Body of pancreas (tissue), 4 donors: ENCODE results near the gene PDE8B.

Experiments
- CTCF ChIP-seq, 7 experiments: fragments of 450-650 bp in 4 of 7; fragments of 200-600 bp in 3 of 7; sonication (generic) in 3 of 7; IDR thresholded peaks; one replicate each; pipeline ENCODE4 v1.5.1; 2016 to 2019; ENCODE audit warnings: antibody characterized with exemption in 7 of 7
- POLR2A ChIP-seq, 3 donors: fragments of 450-650 bp; IDR thresholded peaks; one replicate each; pipeline ENCODE4 v1.6.1; 2016; ENCODE audit warnings: antibody characterized with exemption in 3 of 3, mild to moderate bottlenecking in 2 of 3

DNA sequence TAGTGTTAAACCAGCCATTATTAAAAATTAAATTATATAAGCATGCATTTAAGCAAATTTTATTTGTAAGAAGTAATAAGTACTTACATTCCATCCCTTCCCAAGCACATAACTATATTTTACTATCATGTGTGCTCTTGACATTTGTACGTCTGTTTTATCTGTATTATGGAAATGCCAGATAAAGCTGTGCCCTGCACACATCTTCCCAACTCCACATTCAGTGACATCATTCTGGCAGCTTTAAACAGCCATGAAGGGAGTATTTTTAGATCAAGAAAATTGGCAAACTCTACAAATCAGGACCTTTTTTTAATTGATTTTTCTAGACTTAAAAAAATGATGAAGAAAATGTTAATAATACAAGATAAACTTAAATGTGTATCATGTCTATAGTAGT lies 150.5 kb downstream of the PDE8B start:
- TF ChIP-seq CTCF (IDR thresholded peaks at IDR 0.05) (no peak), POLR2A (IDR thresholded peaks at IDR 0.05) (no peak)
